NCI-H748 (cell line): Measurements from ENCODE around the gene LPIN3.

ENCODE experiments used
- DNase-seq: peaks from one replicate; lab custom pipeline; 2025; ENCODE audit not compliant: unreplicated experiment; lab: John Stamatoyannopoulos, UW

The LPIN3 gene

GRCh38 chr20:41349943-41350342, 9.3 kb downstream of the LPIN3 start:
- no peak for DNase-seq

GRCh38 chr20:41350408-41350962, 9.9 kb downstream of the LPIN3 start:
- no peak for DNase-seq

GRCh38 chr20:41352106-41352505, 11.5 kb downstream of the LPIN3 start:
- peak; percentile 20 for DNase-seq

- no peak for DNase-seq
These were observed 12.0 kb downstream of the LPIN3 start for GRCh38 chr20:41352666-41353065.

GRCh38 chr20:41353530-41353929, 12.9 kb downstream of the LPIN3 start:
- no peak for DNase-seq

GRCh38 chr20:41355192-41355591, 14.6 kb downstream of the LPIN3 start:
- DNase-seq = no peak

GRCh38 chr20:41355598-41356203, 15.1 kb downstream of the LPIN3 start:
- DNase-seq = no peak

GRCh38 chr20:41356951-41357350, 16.3 kb downstream of the LPIN3 start:
- no peak for DNase-seq

GRCh38 chr20:41357424-41358163, 17.0 kb downstream of the LPIN3 start:
- DNase-seq = no peak

GRCh38 chr20:41358230-41358629, 17.6 kb downstream of the LPIN3 start:
- no peak for DNase-seq

- no peak for DNase-seq
These were observed 18.1 kb downstream of the LPIN3 start for GRCh38 chr20:41358717-41359116.

- no peak for DNase-seq
These were observed 19.0 kb downstream of the LPIN3 start for GRCh38 chr20:41359541-41360011.

- no peak for DNase-seq
These were observed 20.5 kb downstream of the LPIN3 start for GRCh38 chr20:41360831-41361756.

GRCh38 chr20:41361757-41362747, 21.4 kb downstream of the LPIN3 start:
- peak; percentile 58 for DNase-seq

- DNase-seq = no peak
These were observed 22.1 kb downstream of the LPIN3 start for GRCh38 chr20:41362748-41363140.

- no peak for DNase-seq
These were observed 23.0 kb downstream of the LPIN3 start for GRCh38 chr20:41363601-41364000.

GRCh38 chr20:41364236-41364855, 23.7 kb downstream of the LPIN3 start:
- DNase-seq = no peak

GRCh38 chr20:41364967-41365765, 24.5 kb downstream of the LPIN3 start:
- no peak for DNase-seq
